Pericardium fibroblast (primary cell): ENCODE measurements around the gene ZMYND19. TPM values are rescaled to one million over a fixed set of nuclear protein-coding genes. Genes with fewer than 3 reads are reported as not detected.

Experiments used
- total RNA-seq: library from RNA; depleted of rRNA; stranded (reverse); fragments of >200 nt; gene quantifications from 2 replicates; pipeline ENCODE4 v1.2.3, GENCODE V29; 2015

Gene ZMYND19
- total RNA-seq, result 19.2 and 26.3 TPM in 2 replicates

DNA sequence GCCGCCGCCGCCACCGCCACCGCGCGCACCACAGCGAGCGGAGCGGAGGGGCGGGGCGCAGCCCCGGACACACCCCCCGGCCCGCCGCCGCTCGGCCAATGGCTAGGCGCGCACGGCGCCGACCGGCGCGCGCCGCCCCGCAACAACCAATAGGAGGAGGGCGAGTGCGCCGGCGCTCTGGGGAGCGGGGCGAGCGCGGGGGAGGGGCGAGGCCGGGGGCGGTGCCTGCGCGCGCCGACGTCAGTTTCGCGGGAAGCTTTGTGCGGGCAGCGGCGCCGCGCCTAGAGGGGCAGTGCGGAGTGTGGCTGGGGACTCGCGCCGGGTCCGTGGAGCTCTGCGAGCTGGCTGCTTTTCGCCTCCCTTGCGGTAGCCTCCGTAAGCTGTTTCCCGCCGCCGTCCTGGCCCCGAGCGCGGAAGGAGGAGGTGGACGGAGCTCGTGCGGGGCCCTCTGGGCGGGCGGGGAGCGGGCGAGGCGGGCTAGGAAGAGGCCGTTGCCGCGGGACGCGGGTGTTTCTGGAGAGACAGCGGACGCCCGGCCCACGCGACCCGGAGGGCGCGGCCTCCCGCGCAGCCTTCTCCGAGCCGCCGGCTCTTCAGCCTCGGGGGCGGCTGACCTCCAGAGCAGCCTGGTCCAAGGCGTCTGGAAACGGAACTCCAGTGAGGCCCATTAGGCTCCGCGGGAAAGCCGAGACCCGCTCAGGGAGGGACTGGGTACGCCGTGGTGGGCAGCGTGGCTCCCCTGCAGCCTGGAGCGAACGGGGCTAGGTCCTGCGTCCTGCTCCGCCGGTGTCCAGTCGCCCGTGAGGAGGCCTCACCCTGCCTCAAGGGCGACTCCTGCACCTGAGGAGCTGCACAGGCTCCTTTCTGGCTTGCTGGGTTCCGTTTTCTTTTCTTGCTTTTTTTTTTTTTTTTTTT, at the start of gene ZMYND19:
Gene ZMYND19, minus strand, starts transcription at position 44 of the 915 bp plus-strand sequence. CDS start 249 bp downstream, outside the sequence.

DNA sequence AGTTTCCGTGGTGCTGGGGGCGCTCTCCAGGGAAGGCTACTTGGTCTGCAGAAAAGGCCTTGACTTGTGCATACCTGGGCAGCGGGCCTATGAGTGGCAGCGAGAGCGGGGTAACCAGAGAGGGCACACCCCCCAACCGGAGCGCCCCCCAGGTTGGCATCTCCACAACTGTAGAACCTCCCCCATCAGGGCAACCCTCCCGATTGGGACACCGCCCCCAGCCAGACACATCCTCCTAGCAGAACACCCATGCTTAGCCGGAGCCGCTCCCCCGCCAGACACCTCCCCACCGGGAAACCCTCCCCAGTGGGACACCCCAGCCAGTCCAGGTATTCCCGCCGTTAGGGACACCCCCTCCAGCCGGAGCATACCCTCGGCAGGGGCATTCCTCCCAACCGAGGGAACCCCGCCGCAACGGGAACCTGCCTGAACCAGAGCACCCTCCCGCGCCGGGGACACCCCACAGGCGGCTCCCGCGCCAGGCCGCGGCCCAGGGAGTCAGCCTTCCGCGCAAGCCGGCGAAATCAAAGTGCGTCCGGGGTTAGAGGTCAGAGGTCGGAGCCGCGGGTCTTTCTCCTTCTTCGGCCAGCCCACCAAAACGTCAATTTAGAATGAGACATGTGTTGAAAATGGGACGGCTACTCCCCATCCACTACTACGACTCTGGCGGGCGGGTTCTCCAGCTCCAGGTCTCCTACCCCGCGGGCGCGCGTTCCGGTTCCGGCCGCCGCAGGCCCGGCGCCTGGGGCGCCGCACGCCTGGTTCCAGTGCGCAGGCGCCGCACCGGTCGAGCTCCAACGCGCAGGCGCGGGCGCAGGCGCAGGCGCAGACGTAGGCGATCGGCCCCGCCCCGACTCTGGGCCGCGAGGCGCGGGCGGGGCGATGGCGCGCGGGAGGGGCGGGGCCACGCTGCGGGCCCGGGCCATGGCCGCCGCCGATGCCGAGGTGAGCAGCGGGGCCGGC, 28.1 kb upstream of the ZMYND19 start, which contains the start of gene EHMT1:
Gene EHMT1, plus strand, starts transcription at position 901 of the 963 bp plus-strand sequence. Its CDS starts 24 bp downstream, at position 925.

DNA sequence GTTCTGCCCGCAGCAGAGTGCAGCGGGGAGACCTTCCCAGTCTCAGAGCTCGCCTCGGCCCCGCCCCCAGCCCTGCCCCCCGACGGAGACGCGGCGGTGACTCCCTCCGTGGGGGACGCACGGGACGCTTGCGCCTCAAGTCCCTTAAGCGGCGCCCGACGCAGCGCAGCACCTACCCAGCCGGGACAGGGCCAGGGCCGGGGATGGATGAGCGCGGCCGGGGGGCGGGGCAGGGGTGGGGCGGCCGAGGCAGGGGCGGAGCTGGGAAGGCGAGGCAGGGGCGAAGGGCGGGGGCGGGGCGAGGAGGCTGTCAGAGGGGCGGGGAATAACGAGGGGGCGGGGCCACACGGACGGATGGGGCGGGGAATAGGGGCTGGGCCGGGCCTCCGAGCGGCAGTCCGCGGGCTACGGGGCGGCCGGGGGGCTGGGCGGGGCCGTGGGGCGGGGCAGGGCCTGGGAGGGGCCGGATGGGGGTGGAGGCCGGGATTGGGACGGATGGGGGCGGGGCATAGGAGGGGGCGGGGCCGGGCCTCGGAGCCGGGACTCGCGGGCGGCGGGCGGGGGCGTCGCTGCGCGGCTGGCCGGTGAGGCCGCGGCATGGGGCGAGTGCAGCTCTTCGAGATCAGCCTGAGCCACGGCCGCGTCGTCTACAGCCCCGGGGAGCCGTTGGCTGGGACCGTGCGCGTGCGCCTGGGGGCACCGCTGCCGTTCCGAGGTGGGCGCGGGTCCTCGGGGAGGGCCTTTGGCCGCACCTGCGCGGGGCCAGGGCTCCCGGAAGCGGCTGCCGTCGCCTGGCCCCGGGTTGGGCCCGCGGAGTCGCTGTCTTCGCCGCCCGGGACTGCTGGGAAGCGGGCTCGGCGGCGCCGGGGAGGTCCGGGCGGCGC, 15.1 kb upstream of the ZMYND19 start, which contains the start of gene ARRDC1:
Gene ARRDC1, plus strand, starts transcription at position 566 of the 884 bp plus-strand sequence. Its CDS starts 32 bp downstream, at position 598.

DNA sequence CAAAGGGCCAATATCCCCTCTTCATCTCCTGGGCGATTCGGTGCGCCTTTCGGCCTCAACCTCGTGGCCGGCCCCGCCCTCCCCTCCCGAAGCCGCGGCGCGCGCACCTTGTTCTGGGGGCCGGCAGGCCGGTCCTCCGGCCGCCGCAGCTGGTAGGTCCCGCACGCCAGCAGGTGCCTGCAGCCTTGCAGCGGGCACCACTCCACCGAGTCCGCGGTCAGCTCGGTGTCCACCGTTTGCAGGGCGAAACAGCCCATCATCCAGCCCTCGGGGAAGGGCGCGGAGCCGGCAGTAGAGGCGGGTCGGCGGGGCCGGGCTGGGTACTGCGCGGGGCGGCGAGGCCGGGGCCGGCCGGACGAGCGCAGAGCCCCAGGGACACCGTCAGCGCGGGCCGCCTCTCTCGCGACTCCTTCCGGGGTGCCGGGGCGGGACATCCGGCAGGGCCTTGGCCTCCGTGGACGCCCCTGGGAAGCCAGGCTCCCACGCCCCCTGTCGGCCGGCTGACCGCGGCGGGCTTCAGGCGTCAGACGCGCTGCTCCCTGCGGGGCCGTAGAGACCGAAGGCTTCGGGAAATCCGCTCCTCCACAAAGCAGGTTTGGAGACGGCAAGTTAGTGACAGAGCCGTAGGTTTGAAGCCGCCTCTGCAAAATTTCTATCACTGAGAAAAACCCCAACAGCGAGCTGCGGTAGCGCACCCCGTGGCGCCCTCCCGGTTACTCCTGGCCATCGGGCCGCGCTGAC, 11.6 kb downstream of the ZMYND19 start, which contains the start of gene DPH7:
Gene DPH7, minus strand, starts transcription at position 408 of the 741 bp plus-strand sequence. Its CDS starts 148 bp downstream, at position 260.

DNA sequence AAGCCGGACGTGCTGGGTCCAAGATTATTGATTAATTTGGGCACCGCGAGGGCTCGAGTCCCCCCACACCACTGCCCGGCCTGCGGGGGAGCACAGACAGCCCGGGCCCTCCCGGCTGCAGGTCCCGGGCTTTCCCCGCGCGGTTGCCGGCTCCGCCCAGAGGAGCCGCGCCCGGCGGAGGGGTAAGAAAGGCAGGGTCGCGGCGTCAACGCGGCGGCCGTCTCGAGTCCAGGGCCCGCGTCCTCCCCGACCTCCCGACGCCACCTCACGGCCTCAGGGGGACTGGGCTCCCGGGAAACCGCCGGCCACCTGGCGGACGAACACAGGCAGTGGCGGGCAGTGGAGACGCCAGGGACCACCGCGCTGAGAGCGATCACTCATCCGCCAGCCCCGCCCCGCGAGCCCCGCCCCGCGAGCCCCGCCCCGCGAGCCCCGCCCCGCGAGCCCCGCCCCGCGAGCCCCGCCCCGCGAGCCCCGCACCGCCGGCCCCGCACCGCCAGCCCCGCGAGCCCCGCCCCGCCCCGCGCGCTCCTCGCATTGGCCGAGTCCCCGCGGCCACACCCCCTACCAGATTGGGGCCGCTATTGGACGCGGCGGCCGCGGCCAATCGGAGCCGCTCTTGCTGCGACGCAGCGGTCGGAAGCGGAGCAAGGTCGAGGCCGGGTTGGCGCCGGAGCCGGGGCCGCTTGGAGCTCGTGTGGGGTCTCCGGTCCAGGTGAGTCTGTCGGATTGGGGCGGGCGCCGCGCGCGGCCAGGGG, 38.9 kb downstream of the ZMYND19 start, which contains the start of gene MRPL41:
Gene MRPL41, plus strand, starts transcription at position 616 of the 758 bp plus-strand sequence. CDS start 203 bp downstream, outside the sequence.

DNA sequence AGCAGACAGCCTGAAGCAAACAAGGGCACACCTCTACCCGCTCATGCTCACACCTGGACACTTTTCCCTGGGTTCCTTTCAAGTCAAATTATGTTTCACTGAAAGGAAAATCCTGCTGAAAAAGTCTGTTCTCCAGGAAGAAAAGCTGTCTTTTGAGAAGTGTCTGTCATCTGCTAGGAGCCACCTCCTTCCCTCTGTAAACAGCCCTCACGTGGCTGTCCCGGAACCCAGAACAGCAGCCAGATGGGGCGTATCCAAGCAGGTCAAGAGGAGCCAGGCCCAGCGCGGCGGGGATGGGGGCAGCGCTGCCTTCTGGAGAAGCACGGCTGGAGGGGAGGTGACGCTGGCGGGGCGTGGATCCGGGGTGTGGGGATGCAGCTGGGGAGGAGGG, 40.1 kb downstream of the ZMYND19 start, which contains the start of gene PNPLA7:
Gene PNPLA7, minus strand, starts transcription at position 172 of the 391 bp plus-strand sequence. CDS start 205 bp downstream, outside the sequence.

Other genes with a start within 250 kb of the ZMYND19 start
- 4.9 and 17.6 TPM in 2 replicates for gene EXD3, start 167.3 kb downstream of the ZMYND19 start, total RNA-seq
- 0.17 and 0.23 TPM in 2 replicates for gene NOXA1, start 167.1 kb downstream of the ZMYND19 start, total RNA-seq
- not detected in 2 replicates for gene ENTPD8, start 149.2 kb downstream of the ZMYND19 start, total RNA-seq
- 60.7 and 64.3 TPM in 2 replicates for gene NSMF, start 131.2 kb downstream of the ZMYND19 start, total RNA-seq
- 0.23 and 1.6 TPM in 2 replicates for gene PNPLA7, start 40.1 kb downstream of the ZMYND19 start, total RNA-seq
- gene MRPL41, start 38.6 kb downstream of the ZMYND19 start, total RNA-seq, result 74.1 and 91.6 TPM in 2 replicates
- gene DPH7, start 11.6 kb downstream of the ZMYND19 start, total RNA-seq, result 22.9 and 23.5 TPM in 2 replicates
- gene ARRDC1, start 15.2 kb upstream of the ZMYND19 start, total RNA-seq, result 29.0 and 29.3 TPM in 2 replicates
- gene EHMT1, start 28.5 kb upstream of the ZMYND19 start, total RNA-seq, result 28.9 and 33.9 TPM in 2 replicates